MM.1S (cell line): ENCODE measurements around the gene UNC5A.

Experiments used
- DNase-seq: peaks from one replicate; pipeline ENCODE4 v3.0.0-alpha.2; 2015
- H2AFZ ChIP-seq: fragments of 300-600 bp; sonication (generic); 2 replicates; pipeline ENCODE4 v1.6.0; 2016; ENCODE audit warnings: antibody characterized with exemption, low read length
- H3F3A ChIP-seq: fragments of 300-600 bp; sonication (generic); 2 replicates; pipeline ENCODE4 v1.6.1; 2016; ENCODE audit warnings: mild to moderate bottlenecking, antibody characterized with exemption, low read length, moderate library complexity, mixed read lengths; ENCODE audit not compliant: insufficient read depth
- H3K27ac ChIP-seq: fragments of 300-600 bp; sonication (generic); 2 replicates; pipeline ENCODE4 v1.5.1; 2016; ENCODE audit warnings: mild to moderate bottlenecking, low read length
- H3K27me3 ChIP-seq: fragments of 300-600 bp; sonication (generic); replicated peaks from 2 replicates; pipeline ENCODE4 v1.6.0; 2016; ENCODE audit warnings: low read length; ENCODE audit not compliant: insufficient read depth
- H3K36me3 ChIP-seq: fragments of 300-600 bp; sonication (generic); replicated peaks from 2 replicates; pipeline ENCODE4 v1.6.1; 2016; ENCODE audit warnings: mild to moderate bottlenecking, low read length, mixed read lengths; ENCODE audit not compliant: insufficient read depth
- H3K4me1 ChIP-seq: fragments of 300-600 bp; sonication (generic); 2 replicates; pipeline ENCODE4 v1.6.1; 2016; ENCODE audit warnings: low read length, mixed read lengths
- H3K4me2 ChIP-seq: fragments of 300-600 bp; sonication (generic); 2 replicates; pipeline ENCODE4 v1.6.0; 2016; ENCODE audit warnings: low read depth, low read length
- H3K4me3 ChIP-seq: fragments of 300-600 bp; sonication (generic); 2 replicates; pipeline ENCODE4 v1.5.1; 2016; ENCODE audit warnings: low read length, mixed read lengths
- H3K79me2 ChIP-seq: fragments of 300-600 bp; sonication (generic); 2 replicates; pipeline ENCODE4 v1.6.1; 2016; ENCODE audit warnings: mixed run types, low read length, mixed read lengths
- H3K9ac ChIP-seq: fragments of 300-600 bp; sonication (generic); 2 replicates; pipeline ENCODE4 v1.6.1; 2016; ENCODE audit warnings: low read length, mixed read lengths
- H3K9me2 ChIP-seq: fragments of 300-600 bp; sonication (generic); replicated peaks from 2 replicates; pipeline ENCODE4 v1.6.1; 2016; ENCODE audit warnings: mild to moderate bottlenecking, low read length, mixed read lengths; ENCODE audit not compliant: insufficient read depth
- H3K9me3 ChIP-seq: fragments of 300-600 bp; sonication (generic); replicated peaks from 2 replicates; pipeline ENCODE4 v1.6.1; 2016; ENCODE audit warnings: mild to moderate bottlenecking, low read length, mixed read lengths; ENCODE audit not compliant: insufficient read depth
- H4K20me1 ChIP-seq: fragments of 300-600 bp; sonication (generic); 2 replicates; pipeline ENCODE4 v1.6.1; 2016; ENCODE audit warnings: mild to moderate bottlenecking, low read length, moderate library complexity, mixed read lengths; ENCODE audit not compliant: insufficient read depth
- EZH2 ChIP-seq: fragments of 300-600 bp; sonication (generic); optimal IDR thresholded peaks from 2 replicates; pipeline ENCODE3; 2017; ENCODE audit warnings: low read depth, mild to moderate bottlenecking, antibody characterized with exemption, low read length, mixed read lengths
- EZH2phosphoT487 ChIP-seq: fragments of 300-600 bp; sonication (generic); IDR thresholded peaks from 2 replicates; pipeline ENCODE4 v1.6.1; 2018; ENCODE audit warnings: antibody characterized with exemption, low read length
- TF ChIP-seq, protein P1 (sequence below): fragments of 300-600 bp; sonication (generic); IDR thresholded peaks from 2 replicates; pipeline ENCODE4 v1.5.1; 2016; ENCODE audit warnings: antibody characterized with exemption, low read length, mixed read lengths

Gene UNC5A

DNA sequence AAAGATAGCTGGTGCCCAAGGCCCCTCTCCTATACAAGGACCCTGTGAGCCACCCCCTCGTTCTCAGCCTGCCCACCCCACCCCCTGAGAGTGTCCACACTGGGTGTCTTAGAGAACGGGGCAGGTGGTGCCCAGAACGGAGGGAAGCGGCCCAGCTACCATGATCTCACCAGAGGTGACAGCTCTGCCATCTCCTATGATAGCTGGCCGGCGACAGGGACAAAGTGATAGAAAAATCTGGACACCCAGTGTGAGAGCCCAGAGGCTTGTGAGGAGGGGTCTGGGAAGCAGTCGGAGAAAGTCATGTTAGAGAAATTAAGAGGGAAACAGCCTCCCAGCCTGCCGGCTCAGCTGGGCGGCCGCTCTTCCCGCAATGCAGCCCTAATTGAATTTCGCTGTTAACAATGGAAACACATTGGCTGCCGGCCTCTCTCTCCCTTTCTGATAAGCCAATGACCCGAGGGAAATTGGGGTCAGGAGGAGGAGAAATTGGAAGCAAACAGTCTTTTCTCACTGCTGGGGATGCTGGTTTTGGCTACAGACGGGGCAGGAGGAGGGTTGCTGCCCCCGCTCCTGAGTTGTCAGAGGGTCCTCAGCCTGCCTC, 56.5 kb downstream of the UNC5A start:
- Histone ChIP-seq H3K79me2 (no peaks in the 10 kb centered on the region), H3K27ac (no peak overlapping the region), H3K36me3 (no peaks in the 10 kb centered on the region), H3K27me3 (peaks cover 79% of the 10 kb centered on the region), H3F3A (no peaks in the 10 kb centered on the region), H4K20me1 (no peaks in the 10 kb centered on the region), H3K9me2 (no peaks in the 10 kb centered on the region), H3K4me2 (no peak overlapping the region), H3K4me3 (no peak overlapping the region), H3K9me3 (no peaks in the 10 kb centered on the region), H3K4me1 (no peaks in the 10 kb centered on the region), H2AFZ (no peak overlapping the region), H3K9ac (no peak overlapping the region)
- DNase-seq: no peak
- TF ChIP-seq EZH2 (no peak), EZH2phosphoT487 (no peak)
- TF ChIP-seq, protein P1, sequence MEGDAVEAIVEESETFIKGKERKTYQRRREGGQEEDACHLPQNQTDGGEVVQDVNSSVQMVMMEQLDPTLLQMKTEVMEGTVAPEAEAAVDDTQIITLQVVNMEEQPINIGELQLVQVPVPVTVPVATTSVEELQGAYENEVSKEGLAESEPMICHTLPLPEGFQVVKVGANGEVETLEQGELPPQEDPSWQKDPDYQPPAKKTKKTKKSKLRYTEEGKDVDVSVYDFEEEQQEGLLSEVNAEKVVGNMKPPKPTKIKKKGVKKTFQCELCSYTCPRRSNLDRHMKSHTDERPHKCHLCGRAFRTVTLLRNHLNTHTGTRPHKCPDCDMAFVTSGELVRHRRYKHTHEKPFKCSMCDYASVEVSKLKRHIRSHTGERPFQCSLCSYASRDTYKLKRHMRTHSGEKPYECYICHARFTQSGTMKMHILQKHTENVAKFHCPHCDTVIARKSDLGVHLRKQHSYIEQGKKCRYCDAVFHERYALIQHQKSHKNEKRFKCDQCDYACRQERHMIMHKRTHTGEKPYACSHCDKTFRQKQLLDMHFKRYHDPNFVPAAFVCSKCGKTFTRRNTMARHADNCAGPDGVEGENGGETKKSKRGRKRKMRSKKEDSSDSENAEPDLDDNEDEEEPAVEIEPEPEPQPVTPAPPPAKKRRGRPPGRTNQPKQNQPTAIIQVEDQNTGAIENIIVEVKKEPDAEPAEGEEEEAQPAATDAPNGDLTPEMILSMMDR: no peak

DNA sequence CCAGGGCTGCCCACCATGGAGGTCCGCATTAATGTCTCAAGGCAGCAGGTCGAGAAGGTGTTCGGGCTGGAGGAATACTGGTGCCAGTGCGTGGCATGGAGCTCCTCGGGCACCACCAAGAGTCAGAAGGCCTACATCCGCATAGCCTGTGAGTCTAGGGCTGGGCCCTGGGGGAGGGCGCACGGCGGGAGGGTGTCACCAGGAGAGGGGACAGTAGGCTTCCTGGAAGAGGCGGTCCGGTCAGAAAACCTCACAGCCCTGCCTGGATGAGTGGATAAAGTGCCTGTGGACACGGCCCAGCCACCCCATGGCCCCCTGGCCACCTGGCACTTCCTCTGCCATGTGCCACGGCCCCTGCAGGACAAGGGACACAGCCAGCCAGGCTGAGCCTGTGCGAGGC, 57.8 kb downstream of the UNC5A start:
- TF ChIP-seq EZH2phosphoT487 (no peak), EZH2 (no peak)
- TF ChIP-seq, protein P1: no peak
- Histone ChIP-seq H3K9ac (no peak overlapping the region), H3K4me2 (no peak overlapping the region), H3K36me3 (no peaks in the 10 kb centered on the region), H3K79me2 (no peaks in the 10 kb centered on the region), H4K20me1 (no peaks in the 10 kb centered on the region), H3K4me1 (no peaks in the 10 kb centered on the region), H3F3A (no peaks in the 10 kb centered on the region), H3K4me3 (no peak overlapping the region), H3K9me2 (no peaks in the 10 kb centered on the region), H3K9me3 (no peaks in the 10 kb centered on the region), H3K27ac (no peak overlapping the region), H3K27me3 (peaks cover 68% of the 10 kb centered on the region), H2AFZ (no peak overlapping the region)
- DNase-seq: no peak

DNA sequence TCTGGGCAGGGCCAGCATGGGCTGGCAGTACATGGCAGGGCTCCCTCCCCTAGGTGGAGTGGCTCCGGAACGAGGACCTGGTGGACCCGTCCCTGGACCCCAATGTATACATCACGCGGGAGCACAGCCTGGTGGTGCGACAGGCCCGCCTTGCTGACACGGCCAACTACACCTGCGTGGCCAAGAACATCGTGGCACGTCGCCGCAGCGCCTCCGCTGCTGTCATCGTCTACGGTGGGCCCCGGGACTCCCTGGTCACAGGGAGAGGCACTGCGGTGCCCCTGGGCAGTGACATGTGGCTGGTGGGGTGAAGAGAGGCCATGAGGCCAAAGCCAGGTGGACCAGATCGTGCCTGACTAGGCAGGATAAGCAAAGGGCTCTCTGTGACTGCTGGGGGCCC, 58.4 kb downstream of the UNC5A start:
- no peak for DNase-seq
- peaks cover 70% of the 10 kb centered on the region for H3K27me3 ChIP-seq
- no peaks in the 10 kb centered on the region for H3K36me3 ChIP-seq
- no peaks in the 10 kb centered on the region for H4K20me1 ChIP-seq
- no peak for TF ChIP-seq EZH2
- no peak for TF ChIP-seq EZH2phosphoT487
- TF ChIP-seq, protein P1: no peak
- no peak overlapping the region for H3K4me3 ChIP-seq
- H3K9me3 ChIP-seq: no peaks in the 10 kb centered on the region
- H3K27ac ChIP-seq: no peak overlapping the region
- H3F3A ChIP-seq: no peaks in the 10 kb centered on the region
- no peaks in the 10 kb centered on the region for H3K9me2 ChIP-seq
- no peak overlapping the region for H2AFZ ChIP-seq
- no peaks in the 10 kb centered on the region for H3K79me2 ChIP-seq
- H3K4me2 ChIP-seq: no peak overlapping the region
- no peaks in the 10 kb centered on the region for H3K4me1 ChIP-seq
- H3K9ac ChIP-seq: no peak overlapping the region
